Right renal cortex interstitium (tissue), 3 donors: ENCODE measurements around the gene RNF144B. TPM values are rescaled to one million over a fixed set of nuclear protein-coding genes. Genes with fewer than 3 reads are reported as not detected.
"Not testable (repeated sequence)": the region's sequence is repeated elsewhere in the genome, so short reads cannot be mapped to it uniquely, and the experiment has no call there.

ENCODE experiments used
- DNase-seq, 3 donors: peaks; one replicate each; pipeline ENCODE4 v3.0.0-alpha.2; 2013; ENCODE audit warnings: low read depth in 3 of 3, low spot score in 2 of 3
- polyA plus RNA-seq, 3 donors: library from polyadenylated mRNA; unstranded; fragments of 120-200 nt; gene quantifications; one replicate each; pipeline ENCODE4 v1.2.1, GENCODE V29; 2013; ENCODE audit not compliant: insufficient read length in 3 of 3

Gene RNF144B
- polyA plus RNA-seq, 3 donors: 18.4 to 18.9 (median 18.9) TPM

DNA sequence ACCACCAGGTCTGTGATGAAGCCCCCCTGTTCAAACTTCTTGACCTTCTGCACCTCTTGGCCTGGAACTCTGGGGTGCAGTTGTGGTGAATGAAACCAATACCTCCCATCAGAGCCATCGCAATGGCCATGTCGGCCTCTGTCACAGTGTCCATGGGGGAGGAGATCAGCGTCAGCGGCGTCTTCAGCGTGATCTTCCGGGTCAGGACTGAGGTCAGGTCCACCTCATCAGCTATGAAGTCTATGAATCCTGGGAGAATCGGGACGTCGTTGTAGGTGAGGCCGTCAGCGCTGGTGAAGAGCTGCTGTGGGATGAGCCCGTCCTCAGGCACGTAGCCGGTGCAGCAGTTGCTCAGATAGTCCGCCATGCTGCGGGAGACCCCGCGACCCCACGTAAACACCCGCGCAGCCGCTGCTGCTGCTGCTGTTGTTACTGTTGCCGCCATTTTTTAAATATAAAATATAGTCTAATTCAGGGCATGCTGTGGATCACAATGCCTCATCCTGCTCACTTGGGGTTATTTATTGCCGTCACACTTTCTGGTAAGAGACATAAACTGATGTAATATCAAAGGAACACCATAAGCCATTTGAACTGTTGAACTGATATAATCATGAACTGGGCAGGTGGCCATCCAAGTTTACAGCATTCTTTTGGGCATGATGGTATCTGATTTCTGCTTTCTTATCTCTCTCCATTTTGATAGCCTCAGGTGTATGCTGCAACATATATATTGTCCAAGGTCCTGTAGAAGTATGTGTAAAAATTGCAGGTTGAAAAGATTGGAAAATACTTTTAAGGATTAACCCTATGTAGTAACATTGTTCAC, 18.7 kb upstream of the RNF144B start:
- no peak for DNase-seq

DNA sequence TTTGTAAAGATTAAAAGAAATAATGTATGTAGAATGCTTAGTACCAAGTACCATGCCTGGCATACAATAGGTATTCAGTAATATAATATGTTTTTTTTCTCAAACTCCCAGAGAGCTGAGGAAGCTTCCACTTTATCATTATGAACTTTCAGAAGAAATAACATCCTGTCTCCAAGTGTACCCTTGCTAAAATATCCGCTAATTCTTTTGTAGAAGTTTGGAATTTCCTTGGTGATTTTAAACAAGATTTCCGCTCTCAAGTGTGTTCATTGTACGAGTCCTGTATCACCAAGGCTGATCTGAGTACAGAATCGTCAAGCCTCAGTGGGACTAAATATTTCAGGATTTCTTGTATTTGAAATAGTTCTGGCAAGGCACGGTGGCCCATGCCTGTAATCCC, 16.1 kb upstream of the RNF144B start:
- DNase-seq: no peak

DNA sequence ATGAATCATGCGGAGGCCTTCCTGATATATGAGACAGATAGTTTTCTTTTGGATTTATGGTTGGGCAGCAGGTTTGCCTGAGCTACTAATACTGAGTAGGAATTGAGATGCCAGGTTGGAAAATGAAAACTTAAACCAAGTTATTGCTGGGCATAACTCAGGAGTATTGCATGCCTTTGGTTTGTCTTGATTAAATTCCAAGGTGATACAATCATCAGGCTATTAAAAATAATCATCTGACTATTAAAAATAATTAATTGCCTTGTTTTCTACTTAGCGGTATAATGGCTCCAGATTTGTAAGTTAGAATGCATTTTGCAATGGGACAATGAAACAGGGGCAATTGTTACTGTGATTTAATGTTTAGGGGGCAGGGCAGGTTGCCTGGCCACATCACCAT, 15.5 kb upstream of the RNF144B start:
- no peak for DNase-seq

DNA sequence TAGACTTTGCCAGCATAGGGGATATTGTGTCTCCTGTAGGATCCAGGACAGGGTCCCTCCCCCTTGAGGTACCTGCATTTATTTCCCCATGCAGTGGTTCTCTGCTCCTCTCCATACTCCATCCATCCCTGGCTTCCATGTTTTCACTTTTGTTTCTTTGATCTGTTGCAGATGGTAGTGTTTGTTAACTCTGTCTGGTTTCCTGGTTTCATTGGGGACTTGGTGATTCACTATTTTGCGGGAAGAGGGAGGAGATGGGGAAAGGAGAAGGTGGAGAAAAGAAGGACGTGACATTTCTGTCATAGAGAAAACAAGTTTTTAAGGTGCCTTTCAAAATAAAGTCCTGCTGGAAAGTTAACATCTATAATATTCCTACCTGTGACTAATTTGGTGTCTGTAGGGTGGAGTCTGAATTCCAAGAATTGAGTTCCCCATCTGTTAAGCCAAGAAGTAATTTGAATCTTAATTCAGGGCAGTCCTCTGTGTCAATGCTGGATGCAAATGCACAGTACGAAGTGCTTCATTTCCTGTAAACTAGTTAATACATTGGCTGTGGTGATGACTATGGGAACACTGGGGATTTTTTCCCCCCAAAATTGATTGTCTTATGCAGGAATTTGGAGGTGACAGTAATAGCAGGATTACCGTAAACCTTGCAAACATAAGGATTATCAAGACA, 6.9 kb upstream of the RNF144B start:
- no peak for DNase-seq

DNA sequence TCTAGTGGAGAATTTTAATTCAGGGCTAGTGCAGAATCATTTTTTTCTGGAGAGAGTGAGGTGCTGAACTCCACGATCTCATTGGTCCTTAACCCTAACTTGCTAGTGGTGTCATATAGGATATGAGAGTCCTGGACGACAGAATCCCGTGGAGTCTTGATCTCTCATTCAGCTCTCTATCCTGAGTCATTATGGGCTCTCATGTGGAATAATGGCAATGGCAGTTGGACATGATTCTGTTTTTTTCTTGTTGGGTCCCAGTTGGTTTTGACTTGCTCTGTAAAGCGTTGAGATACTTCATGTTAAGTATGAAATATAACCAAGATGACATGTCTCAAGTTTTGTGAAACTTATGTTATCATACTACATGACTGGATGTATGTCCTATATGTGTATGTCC, 6.3 kb upstream of the RNF144B start:
- DNase-seq: no peak

DNA sequence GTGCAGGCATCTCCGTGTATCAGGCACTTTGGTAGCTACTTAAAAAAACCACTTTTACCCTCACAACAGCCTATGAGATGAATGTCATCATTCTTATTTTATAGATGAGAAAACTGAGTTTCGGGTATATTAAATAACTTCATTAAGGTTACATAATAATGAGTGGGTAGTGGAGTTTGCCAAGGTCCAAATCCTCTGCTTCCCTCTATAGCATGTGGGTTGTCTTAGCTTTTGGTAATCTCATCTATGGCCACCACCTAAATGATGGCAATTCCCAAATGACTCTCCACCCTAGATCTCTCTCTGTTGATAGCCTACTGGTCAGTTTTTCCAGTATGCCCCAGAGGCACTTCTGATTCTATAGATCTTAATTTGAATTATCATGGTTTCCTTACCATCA, 3.7 kb upstream of the RNF144B start:
- DNase-seq: no peak

DNA sequence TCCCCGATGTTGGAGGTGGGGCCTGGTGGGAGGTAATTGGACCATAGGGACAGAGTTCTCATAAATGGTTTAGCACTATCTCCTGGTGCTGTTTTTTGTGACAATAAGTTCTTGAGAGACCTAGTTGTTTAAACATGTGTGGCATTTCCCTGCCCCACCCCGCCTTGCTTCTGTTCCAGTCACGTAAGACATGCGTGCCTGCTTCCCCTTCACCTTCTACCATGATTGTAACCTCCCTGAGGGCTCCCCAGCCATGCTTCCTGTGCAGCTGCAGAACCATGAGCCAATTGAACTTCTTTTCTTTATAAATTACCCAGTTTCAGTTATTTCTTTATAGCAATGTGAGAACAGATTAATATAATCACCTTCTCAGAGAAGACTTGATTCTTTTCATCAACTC, 2.5 kb upstream of the RNF144B start:
- no peak for DNase-seq

DNA sequence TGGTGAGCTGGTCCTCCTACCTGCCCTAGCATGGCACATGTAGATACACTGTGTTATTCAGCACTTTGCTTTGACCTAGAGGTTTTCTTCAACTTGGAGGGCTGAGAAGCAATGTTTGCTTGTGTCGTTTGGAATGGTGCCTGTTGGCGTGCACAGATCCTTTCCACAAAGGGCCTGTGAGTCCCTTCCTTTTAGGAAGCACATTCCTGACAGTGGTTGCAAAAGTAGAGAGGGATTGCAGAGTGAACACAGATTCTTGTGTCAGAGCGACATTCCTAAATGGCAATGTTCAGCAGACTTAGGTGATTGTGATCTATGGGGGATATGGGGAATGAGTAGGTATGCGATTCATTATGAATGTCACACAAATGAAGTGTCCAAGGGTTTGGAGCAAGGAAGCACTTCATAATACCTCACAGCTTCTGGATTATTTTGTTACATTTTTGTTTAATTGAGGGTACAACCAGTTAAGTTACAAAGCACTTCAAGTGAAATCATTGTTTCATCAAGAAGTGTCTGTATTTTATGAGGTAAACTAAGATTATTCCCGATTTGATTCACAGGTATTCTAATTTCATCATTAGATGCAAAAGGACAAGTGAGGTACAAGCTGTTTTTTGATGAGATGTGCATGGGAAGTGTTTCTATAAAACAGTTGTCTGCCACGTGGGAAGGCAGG, 713 bp upstream of the RNF144B start:
- no peak for DNase-seq

DNA sequence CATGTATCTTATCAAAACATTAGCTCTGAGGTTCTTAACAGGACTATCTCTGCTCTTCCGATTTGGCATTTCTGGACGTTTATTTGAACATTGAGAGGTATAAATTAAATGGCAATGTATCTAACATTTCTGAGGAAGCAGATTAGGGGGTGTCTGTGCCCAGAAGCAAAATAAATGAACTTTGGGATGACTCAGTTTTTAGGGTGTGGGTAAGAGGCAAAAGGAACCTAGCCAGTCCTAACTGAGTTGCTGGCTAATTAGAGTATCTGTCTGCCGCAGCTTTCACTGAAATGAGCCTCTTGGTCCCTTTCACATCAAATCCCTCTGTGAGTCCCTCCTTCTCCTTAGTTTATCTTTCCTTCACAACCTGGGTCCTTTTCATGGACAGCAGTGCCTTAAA, 1.1 kb downstream of the RNF144B start:
- no peak for DNase-seq

DNA sequence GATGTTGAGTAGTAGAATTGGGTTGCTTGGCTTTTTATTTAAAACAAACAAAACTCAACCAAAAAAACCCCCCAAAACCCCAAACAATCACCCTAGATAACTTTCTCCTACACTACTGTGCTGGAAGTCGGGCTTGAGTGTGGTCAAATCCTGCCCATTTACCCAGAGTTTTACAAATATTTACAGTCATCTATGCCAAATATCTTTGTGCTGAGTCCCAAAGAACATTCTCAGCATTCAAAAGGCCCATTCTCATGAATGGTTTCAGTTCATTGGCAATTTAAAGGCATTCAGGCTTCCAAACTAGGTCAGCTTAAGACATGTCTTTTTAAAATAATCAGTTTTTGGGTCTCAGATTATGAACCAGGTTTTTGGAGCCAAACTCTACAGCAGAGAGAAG, 1.8 kb downstream of the RNF144B start:
- DNase-seq: no peak

DNA sequence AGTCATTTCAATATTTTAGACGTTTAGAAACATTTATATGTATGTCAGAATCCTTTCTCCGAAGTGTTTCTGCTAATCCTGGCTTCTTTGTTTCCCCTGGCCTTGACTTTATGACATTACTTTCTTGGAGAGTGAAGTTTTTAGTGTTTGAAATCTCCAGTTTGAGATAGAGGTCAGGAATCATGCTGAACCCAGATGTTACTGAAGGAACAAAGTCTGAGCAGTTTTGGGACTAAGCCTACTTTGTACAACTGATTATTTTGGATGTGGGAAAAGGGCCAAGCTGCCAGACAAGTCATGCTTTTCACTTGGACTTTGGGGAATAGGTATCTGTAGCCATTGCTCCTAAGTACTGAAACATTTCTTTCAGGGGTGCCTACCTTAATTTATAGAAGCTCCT, 2.3 kb downstream of the RNF144B start:
- DNase-seq: no peak

DNA sequence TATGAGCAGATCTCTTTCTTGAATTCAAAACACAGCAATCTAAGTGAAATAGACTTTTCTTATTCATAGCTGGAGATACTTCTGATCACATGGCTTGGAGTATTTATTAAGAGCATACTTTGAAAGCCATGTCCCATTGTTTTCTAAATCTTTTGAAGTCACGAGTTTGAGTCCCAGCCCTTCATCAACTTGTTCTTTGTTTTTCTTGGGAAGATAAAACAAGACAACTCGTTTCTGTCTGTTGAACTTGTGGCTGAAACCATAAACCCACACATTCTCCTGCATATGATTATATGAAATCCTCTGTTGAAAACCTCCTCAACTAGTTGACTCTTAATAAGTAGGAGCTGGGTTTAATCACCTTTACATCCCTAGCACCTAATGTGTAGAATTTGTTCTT, 3.3 kb downstream of the RNF144B start:
- DNase-seq: no peak

DNA sequence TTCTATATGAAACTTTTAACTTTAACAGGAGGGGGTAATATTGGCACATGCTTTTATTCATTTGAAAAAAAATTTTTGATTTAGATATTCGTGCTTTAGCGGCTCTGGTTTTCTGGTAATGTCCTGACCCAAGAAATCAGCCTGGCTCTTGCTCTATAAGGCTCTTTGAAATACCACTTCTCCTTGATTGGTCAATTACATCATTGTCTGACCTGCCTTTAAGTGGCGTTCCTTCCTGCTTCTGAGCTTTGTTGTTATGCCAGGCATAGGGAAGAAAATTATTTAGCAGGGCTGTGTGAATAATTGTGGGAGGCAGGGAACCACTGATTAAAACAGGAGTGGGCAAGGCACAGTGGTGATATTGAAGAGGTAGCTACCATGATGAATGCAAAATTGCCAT, 3.9 kb downstream of the RNF144B start:
- no peak for DNase-seq

DNA sequence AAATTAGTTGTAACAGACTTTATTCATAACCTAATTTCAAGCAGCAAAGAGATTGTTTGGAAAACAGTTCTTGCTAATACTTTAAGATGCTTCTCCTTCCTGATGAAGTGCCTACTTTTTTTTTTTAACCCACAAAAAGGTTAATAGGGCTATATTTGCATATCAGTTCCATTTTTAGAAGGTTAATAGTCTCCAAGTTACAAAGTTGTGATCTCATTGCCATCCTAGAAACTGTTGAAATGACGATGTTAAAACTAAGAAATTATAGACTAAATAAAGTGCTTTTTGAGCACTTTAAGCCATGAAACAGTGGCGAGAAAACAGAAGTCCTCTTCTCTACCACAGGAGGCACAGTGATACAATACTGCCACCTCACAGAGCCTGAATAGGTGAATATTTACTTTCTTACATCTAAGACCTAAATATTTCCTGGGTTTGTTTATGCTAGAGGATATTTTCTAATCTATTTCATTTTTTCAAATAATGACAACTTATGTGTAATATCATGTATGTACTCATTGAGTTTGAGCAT, 5.3 kb downstream of the RNF144B start:
- DNase-seq: no peak

DNA sequence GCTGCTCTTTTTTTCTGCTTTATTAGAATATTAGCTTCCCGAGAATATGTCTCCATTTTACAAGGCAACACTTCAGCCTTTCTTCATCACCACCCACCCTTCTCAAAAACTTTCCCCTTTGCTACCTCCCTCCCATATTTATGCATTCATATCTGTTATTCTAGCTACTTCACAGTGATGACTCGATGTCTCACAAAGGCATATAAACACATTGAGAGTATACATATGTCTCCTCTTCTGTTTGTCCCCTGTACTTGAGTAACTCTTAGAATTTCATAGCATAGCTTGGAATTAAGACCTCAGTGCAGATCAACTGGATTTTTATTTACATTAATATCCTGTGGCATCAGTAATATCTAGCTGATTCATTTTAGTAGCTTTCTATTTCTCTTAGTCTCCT, 6.5 kb downstream of the RNF144B start:
- no peak for DNase-seq

DNA sequence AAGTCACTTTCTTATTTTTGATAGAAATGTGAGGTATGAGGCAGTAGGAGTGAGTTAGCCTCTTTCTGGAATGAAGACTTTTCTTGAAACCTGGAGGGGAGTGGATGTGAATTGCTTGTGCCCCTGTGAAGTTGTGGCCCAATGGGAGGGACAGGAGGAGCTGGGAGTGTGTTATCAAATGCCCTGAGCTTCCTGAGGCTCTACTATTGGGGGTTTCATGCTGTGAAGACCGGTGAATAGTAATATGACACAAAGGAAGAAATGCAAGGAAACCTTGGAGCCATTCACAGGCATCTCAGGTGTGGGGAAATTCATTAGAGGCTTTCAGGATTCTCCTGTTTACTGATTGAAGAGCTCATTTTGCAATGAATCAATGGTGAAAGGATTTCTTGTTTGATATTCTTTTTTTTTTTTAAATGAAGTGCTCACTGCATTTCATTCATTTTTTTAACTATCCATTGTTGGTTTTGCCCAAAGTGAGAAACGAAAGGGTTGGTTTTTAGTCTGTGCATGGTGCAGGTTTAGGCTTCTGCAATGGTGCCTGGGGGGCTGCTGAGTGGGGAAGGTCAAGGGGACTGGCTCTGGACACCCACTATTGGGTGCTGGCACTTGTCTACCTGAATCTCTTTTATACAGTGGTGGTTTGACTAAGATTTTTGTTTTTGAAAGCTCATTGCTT, 8.2 kb downstream of the RNF144B start:
- no peak for DNase-seq

DNA sequence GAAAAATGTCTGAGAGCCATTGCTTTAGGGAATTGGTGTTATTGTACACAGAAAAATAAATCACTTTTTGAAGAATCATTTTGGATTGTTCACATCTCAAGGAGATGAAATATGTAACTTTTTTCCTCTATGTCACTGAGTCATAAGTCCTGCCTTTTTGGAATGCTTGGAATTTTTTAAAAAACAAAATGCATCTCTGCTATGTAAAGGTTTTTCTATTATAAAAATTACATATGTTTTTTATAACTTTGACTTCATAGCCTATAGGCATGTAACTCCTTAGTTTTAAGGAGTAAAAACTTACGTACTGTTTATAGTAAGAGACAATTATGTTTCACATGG, 8.7 kb downstream of the RNF144B start:
- DNase-seq: no peak

DNA sequence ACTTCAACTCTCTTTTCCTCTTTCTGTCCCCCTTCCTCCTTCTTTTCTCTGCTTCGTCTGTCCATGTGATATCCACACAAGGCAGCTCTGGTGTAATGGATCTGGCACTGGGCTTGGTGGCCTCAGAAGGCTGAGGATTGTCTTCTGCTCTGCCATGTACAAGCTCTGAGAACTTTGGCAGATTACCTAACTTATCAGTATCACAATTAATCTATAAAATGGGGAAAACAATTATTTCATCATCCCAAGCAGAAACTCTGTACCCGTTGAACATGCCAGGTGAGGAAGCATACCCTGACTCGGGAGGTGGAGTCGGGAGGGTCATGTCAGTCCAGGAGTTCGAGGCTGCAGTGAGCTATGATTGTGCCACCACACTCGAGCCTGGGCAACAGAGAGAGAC, 10.6 kb downstream of the RNF144B start:
- DNase-seq: no peak

DNA sequence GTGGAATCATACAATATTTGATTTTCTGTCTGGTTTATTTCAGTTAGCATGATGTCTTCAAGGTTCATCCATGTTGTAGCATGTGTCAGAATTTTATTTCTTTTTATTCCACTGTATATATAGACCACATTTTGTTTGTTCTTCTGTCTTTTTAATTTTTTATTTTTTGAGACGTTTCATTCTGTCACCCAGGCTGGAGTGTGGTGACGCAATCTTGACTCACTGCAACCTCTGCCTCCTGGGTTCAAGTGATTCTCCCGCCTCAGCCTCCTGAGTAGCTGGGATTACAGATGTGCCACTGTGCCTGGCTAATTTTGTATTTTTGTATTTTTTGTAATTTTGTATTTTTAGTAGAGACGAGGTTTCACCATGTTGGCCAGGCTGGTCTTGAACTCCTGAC, 11.1 kb downstream of the RNF144B start:
- DNase-seq: not testable (repeated sequence)

DNA sequence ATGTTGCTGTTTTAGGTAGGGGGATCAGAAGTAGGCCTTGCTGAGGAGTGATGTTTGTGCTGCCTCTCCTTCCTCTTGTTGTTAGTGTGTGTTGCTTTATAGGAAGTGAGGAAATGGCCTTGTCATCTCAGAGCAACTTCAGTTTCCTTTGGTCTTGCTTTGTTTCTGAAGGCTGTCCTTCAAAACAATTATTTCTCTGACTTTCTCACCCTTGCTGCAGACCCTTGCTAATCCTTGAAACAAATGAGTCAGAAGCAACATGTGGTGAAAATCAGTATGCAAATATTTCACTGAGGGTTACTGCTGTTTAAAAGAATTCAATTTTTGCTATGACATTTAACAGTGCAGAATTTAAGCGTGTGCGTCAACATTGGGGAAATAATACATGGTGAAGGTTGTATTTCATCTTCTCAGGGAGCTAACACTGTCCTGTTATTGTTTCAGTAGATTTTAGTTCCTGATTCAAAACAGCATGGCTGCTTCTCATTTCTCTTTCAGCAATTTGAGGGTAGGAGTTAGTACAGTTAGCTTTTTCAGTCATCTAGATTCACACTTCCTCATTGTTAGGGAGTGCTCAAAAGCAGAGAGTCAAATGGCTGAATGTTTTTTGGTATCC, 13.8 kb downstream of the RNF144B start:
- DNase-seq: no peak

DNA sequence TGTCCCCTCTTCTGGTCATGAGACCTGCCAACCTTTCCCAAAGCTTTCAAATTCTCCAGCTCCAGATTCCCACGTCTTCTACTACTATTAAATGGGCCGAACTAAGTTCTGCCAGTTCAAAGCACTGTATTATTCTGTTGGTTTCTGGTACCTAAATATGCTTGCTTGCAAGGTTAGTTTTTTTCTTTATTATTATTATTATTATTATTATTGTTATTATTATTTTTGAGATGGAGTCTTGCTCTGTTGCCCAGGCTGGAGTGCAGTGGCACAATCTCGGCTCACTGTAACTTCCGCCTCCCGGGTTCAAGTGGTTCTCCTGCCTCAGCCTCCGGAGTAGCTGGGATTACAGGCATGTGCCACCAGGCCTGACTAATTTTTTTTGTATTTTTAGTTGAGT, 17.8 kb downstream of the RNF144B start:
- DNase-seq: not testable (repeated sequence)
